NCI-H2196 treated with DMSO at 0.1 percent for 48 hours (cell line): Measurements from ENCODE around the gene POC5.

Experiments
- DNase-seq: peaks from one replicate; lab custom pipeline; 2025; ENCODE audit not compliant: unreplicated experiment; lab: John Stamatoyannopoulos, UW

POC5 gene

DNA sequence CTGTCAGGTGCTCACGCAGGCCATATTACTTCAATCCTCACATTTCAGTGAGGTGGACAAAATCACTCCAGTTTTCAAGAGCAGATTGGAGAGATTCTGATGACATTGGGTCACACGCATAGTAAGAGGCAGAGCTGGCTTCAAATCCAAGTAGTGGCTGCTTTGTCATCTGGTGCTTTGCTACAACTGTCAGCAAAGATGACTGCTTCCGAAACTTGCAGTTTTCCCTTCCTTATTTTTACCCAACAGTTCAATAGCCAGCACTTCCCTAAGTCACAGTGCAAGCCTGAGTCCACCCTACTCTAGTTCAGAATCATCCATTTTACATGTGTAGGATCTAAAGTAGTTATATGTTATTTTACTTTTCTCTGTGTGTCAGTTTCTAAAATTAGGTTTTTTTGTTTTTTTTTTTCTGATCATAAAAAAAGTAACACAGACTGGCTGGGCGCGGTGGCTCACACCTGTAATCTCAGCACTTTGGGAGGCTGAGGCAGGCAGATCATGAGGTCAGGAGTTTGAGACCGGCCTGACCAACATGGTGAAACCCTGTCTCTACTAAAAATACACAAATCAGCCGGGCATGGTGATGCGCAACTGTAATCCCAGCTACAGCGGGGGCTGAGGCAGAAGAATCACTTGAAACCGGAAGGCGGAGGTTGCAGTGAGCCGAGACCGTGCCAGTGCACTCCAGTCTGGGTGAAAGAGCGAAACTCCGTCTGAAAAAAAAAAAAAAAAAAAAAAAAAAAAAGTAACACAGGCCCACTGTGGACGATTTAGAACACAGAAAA lies 56.4 kb downstream of the POC5 start:
- no peak for DNase-seq

DNA sequence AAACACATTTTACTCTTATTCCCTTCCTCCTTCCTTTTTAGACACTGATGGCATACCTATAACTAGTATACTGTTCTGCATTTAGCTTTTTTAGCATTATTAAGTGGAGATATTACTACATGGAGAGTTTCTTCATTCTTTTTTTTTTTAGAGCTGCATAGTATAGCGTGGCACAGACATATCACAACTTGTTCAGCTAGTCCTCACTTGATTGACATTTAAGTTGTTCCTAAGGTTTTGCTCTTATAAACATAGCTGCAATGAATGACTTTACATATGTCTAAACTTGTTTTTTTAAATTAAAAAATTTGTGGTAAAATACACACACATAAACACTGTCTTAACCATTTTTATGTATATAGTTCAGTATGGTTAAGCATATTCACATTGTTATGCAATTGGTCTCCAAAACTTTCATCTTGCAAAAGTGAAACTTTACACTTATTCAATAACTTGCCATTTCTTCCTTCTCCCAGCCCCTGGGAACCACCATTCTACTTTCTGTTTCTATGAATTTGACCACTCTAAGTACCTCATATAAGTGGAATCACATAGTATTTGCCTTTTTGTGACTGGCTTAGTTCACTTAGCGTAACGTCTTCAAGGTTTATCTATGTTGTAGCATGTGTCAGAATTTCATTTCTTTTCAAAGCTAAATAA lies 57.3 kb downstream of the POC5 start:
- DNase-seq = no peak

DNA sequence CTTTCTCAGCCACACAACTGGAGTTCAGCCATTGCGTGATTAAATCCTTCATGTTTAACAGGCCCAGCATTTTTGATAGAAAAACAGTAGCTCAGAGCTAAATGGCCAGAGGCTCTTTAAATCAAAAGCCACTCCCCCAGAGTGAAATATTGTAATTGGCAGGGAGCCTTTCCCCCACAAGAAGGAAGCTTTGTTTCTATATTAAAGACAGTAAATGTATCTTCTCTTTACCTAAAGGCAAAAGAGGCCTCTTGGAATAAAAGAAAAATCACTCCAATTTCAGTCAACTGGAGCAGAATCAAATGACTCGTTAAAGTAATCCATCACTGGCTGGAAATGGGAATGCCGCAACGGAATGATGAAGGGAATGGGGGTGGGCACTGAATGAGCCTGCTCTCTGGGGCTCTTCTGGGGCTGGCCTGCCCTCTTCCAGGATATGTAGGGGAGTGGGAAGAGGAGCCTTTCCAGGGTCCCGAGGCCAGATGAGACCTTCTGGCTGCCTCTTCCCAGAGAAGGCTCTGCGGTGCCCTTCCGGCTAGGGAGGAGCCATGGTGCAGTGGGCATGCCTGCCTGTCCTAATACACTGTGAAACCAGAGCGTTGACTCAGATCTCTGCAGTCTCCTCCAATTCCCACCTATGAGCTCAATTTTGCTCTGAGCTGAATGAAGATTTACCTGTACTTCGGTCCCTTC lies 60.8 kb downstream of the POC5 start:
- no peak for DNase-seq

DNA sequence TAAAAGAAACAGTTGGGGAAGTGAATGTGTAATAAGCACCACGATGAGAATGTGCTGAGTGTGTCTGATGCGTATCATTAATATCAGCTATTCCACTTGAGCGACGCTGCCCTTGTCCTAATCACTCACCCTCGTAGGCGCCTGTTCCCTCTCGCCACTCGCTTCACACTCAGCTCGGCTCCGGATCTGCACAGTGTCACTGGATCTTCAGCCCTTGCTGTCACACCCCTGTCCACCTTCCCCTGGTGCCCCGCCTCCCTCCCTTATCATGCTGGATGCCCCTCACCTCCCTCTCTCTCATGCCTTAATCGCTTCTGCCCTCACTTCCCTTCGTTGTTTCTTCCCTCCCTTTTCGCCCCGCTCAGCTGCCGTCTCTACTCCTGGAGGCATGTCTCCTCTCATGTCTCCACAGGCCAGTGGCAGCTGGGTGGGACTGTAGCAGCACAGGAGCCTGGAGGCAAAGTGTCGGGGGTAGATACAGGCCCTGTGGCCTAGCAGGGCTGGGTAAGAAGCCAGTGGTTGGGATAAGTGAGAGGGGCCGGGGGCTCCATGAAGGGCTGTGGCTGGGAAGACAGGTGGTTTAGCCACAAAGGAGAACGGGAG lies 62.4 kb downstream of the POC5 start:
- no peak for DNase-seq

DNA sequence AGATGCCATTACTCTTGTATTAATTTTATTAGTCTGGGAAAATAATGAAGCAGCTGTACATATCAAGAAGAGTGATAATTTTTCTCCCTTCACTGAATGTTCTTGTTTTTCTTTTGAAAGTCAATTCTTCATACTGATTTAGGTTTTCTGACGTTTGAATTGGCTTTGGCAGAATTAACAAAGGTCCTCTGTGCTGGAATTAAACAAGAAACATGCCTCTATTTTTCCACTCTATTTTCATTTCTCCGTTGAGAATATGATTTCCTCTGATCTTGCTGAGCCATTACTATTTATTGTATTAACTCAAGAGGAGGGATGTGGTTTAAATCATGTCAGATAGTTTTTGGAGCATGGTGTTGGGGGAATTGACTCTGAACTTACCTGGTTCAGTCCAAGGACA lies 63.7 kb downstream of the POC5 start:
- DNase-seq = no peak

DNA sequence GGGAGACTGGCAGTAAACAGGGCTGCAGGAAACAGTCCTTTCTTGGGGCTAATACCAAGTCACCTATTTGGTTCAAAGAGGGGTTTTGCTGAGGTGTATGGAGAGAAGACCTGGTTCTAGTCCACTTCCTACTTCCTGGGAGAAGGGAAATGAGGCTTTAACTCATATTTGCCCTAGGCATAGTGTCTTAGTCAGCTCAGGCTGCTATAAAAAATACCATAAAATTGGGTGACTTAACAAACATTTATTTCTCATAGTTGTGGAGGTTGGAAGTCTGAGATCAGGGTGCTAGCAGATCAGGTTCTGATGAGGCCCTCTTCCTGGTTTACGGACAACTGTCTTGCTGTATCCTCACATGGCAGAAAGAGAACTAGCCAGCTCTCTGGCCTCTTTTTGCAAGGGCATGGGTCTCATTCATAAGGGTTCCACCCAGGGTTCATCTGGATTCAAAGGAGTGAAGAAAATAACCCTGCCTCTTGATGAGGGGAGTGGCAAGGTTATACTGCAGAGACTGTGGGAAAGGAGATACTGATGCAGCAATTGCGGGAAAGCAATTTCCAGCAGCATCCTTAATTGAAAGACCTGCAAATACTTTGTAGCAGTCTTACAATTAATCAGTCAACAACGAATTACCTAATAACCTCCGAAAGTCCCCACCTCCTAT lies 65.5 kb downstream of the POC5 start:
- DNase-seq = no peak

DNA sequence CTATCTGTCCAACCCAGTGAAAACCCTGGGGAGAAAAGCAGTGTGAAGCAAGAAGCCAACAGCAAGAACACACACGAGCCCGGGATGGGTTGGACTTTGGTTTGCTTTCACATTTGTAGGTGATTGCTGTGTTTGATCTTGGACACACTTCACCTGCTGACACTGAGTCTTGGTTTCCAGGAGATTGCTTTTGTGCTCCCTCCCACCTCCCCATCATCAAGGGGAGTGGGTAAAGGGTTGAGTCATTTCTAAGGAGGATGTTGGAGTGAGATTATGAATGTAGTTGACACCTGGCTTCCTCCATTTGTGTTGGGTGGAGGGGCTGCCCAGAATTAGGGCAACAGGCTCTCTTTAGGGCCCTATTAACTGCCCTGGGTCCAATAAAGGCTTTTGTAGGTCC lies 68.5 kb downstream of the POC5 start:
- DNase-seq = no peak

DNA sequence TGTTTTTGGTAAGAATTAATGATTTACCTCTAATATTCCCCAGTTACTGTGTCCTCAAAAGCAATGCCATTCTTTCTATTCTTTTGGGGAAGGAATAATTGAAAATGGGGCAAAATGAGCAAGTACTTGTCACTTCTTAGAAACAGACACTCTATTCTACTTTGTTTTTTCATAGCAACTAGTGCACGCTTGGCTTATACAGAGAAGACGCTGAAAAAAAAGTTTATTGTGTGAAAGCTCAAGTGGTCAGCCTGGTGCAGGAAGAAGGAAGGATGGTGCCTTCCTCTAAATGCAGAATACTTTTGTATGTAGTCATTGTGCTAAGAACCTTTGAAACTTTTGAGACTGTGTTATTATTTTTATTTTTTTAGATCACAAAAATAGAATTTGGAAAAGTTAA lies 76.4 kb downstream of the POC5 start:
- DNase-seq = no peak

DNA sequence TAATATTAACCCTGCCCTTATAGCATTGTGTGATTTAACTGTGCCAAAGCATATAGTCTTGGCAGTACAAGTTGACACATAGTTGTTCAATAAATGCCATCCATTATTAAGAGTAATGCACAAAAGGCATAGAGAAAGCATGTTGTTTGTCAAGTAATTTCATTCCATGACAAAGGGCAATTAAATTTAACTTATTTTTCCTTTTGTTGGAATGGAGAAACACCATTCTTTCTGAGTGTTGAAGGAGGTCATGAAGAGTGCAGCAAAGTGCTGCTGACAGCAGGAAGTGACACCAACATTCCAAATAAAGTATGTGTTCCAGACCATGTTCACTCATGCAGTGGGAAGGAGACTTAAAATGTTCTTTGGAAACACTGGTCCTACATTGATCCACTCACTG lies 76.8 kb downstream of the POC5 start:
- no peak for DNase-seq

DNA sequence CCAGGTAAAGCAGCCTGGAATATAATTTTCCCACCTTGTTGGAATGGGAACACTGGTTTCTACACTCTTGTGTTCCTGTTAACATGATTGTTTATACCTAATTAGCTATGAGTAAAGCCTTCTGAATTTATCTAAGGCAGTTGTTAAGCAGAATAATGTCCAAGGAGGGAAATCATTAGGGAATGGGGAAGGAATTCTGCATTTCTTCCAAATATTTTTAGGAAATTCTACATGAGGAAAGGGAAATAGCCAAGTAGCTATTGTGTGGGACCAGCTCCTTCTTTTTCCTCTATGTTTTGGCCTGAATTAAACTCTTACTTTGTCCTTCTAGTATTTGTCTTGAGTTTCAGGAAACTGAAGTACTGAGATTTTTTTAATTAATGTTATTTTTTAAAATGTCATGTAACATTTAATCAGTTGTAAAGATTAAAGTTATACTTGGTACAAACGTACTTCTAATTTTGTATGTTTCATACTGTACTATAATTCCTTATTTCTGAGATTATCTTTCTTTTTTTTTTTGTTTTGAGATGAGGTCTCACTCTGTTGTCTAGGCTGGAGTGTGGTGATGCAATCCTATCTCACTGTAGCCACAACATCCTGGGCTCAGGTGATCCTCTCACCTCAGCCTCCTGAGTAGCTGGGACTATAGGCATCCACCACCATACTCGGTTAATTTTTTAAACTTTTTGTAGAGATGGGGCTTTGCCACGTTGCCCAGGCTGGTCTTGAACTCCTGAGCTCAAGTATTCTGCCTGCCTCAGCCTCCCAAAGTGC lies 77.5 kb downstream of the POC5 start:
- no peak for DNase-seq

DNA sequence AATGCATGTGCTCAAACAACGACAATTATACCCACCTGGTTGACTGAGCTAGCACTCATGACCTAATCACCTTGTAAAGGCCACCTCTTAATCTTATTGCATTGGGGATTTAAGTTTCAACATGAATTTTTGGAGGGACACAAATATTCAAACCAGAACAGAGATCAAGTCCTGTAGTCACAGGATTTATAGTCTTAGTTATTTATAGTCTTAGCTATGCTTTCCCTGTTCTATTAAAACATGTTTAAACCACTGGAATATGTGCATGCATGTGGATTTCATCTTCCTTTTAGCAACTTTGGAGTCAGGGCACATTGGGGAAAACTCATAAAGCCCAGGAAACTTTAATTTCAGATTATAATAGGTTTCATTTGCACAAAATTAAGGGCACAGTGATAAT lies 79.3 kb downstream of the POC5 start:
- no peak for DNase-seq

DNA sequence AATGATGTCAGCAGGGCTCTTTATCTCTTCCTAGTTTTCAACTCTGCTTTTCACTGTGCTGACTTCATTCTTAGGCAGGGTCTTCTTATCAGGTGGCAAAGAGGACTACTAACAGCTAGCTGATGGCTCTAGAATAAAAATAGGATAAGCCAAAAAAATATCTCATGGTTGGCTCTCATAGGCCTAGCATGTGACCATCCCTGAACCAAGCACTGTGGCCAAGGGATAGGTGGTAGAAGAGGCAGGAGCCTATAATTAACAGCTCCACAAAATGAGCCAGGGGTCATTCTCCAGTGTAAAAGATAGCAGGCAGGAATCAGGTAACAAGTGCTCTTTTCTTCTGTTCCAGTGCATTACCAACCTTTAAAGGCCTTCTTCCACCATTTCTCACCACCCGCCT lies 84.9 kb downstream of the POC5 start:
- DNase-seq = no peak

DNA sequence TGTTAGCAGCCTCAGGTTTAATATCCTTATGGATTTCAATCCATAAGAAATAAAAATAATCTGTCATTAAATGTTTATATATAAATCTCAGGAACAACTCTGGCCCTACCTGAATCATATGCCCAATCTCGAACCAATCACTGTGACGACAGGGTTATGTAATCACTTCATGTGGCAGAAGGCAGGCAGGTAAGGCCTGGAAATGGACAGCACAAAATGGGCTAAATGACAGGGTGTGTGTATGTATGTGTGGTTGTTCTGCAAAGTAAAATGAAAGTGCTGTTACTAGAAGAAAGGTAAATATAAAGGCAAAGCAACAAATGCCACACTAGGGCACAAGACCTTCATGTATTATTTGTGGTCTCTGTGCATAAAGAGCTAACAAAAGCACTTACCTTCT lies 86.4 kb downstream of the POC5 start:
- DNase-seq = no peak

DNA sequence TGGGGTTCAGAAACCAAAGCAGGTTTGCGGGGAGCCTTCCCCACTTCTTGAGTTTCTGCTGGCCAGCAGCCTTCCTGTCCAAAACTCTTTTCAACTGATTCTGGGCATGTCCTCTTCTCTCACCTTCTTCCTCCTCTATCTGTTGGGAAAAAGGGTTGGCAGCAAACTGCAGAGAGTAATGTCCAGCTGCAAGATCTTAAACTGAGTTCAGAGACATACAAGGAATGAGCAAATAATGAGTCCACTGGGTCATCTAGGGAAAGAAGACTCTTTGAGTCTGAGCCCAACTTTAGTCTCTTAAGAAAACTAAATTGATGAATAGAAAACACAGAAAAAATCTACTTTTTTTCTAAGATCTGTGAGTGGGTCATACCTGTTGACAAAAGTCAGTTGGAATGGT lies 89.4 kb downstream of the POC5 start:
- DNase-seq = no peak

DNA sequence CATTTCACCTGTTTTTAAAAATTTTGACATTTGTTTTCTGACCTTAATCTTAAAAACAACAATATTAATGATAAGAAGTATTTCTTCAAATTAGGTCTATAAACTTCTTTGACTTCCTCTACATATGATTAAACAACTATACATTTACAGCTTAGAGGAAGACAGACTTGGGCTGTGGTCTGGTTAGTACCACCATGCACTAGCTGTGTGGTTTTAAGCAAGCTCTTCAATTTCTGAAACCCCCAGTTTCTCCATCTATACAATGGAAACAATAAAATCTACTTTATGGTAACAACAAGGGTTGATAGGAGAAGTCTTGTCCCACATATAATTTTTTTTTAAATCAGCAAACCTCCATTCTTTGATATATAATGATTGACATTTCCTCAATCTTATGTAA lies 90.3 kb downstream of the POC5 start:
- no peak for DNase-seq
